ENCODE data around the gene EOGT.

The EOGT gene

DNA sequence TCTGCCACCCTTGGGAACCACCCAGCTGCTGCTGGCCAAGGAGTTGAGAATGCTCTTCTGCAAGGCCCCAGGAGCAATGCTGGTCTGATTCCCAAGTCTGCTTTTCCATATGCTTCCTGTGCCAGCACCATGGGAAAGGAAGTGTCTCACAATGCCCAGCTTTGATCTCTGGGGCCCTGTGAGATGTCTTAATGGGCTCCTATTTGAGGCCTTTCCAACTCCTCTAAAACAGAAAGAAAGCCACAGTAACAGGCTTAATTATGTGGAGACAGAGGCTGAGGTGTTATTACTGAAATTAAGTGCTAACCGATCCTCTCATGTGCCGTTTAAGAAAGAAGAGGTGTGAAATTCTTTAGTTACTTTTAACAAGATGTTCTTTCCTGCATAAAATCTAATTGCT lies 4.5 kb downstream of the EOGT start:
- DNase-seq, result no peak

DNA sequence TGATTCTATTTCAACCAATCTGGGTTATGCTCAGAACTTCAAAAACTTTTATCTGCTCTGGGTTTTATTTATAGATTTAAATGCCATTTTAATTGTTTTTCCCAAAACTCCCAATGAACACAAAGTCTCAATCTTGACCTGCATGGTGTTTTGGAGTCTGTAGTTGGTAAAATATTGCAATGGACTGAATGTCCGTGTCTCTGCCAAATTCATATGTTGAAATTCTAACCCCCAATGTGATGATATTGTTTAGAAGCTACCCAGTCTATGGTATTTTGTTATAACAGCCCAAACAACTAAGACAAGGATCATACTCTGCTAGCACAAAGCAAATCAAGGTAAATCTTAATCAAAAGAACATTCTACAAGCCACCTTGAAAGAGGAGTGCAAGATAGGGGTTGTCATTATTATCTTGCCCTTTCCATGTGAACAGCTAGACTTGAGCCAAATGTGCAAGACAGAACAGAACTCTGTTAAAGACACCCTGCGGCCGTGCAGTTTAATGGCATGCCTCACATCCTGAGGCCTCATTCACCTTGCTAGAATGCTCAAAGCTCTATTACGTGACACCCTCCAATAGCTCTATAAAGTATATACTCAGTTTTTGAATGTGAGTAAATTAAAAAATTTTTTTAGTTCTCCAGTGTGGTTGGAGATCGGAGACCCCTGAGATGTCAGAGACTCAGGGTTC lies 7.5 kb downstream of the EOGT start:
- no peak for DNase-seq

DNA sequence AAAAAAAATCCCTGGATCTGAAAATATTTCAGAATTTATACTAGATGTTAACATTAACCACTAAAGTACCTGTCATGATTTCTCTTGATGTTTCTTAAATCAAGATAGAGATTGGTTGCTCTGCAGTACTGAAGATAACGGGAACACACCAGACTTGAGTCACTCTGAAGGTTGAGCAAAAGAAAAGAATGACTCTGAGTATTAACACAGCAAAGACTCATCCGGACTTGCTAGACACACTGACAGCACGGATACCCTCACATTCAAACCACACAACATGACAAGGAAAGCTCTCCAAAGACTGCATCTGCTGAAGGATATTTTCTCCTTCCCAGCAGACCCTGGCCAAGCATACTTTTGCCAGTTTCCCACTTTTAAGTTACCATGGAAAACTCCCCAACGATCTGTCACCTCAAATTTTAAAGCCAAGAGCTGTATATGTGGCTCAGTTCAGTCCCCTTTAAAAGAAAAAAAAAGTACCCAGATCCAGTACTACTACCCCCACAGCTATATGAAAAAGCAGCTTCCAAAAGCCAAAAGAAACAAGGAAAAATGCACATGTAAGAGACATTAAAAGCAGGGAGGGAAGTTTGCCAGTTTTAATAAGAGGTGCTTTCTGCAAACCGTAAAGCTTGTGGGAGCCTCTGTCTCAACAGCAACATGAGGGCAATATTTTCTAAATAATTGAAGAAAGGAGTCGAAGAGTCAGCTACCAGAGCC lies 8.3 kb downstream of the EOGT start:
- DNase-seq, result no peak

DNA sequence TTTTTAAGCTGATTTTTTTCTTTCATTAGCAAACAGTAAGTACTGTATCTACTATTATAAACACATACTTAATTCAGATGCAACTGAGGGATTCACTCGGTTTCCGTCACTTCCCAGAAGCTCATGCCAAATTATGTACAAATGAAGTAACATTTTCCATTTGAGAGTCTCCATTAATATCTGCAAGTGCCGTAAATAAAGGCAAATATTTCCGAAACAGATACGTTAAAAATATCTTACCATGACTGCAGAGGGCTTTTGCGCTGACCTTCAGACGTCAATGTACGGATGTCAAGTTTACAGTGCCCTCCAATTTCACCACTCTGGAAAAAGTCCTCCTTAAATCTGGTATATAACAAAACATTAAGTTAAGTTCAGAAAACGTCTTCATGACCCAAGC lies 9.3 kb downstream of the EOGT start:
- DNase-seq, result no peak

DNA sequence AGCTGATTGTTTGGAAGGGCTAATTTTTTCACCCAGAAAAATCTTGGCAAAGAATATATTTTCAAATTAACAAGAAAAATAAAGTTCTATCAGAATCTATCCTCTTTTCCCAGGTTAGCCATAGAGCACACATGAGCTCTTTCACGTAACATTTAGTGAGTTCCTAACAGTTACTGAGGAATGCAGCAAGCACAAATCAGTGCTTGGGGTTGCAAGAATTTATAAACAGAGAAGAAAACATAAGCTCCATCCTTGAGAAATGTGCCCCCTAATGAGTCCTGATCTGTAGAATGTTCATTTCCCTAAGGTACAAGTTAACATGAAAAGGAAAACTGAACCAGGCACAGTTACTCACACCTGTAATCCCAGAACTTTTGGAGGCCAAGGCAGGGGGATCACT lies 13.9 kb downstream of the EOGT start:
- no peak for DNase-seq

DNA sequence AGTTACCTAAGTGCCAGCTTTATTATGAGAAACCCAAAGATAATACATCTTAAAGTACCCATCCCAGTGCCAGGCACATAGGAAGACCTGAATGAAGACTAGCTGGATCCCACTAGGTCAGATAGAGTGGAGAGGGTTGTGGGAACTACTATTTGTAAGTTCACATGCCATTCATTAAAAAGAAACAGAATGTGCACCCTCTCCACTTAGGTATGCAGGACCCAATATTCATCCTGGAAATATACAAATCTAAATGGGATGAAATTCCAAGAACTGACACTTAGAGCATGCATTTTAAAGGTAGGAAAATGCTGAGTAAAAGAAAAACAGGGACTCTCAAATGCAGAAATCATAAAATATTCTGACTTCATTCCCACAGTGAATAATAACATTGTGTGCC lies 14.3 kb downstream of the EOGT start:
- no peak for DNase-seq

DNA sequence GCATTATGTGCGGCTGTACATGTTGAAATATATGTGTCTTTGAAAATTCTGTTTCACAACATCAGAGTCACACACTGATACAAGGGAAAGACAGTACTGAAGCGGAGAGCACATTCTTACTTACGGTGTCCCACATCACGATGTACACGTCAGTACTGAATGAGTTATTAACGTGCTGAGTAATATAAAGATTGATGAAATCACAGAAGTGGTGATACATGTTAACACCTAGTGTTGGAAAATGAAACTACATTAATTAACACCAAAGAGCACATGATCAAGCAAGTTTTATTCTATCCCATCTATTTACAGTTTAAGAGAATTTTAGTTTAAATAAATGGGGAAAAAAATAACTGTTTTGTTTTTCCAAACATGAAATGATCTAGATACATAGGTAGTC lies 15.6 kb downstream of the EOGT start:
- no peak for DNase-seq

DNA sequence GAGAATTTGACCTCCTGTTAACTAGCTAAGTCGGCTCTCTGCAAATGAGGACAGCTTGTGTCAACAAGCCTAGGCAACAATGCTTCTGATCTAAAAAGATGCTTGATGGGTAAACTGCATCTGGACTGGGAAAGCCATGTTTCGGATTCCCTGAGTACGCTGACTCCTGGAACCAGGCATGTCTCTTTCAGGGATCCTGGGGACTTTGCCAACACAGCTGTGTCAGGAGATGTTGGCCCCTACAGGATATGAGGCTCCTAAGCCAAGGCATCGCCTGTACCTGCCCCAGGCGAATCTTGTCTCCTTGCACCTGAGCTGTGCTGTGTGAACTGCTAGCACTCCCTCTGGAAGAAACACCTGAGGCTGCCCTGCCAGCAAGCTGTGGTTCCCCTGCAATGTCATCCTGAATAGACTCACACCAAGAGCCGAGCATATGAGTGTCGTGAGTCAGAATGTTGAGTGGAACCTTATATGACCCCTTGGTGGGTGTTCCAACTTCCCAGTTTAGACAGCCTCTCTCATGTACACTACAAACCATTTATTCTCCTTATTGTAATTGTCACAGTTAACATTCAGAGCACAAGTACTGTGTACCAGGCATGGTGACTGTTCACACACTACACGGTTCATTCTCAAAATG lies 17.0 kb downstream of the EOGT start:
- DNase-seq, result no peak

DNA sequence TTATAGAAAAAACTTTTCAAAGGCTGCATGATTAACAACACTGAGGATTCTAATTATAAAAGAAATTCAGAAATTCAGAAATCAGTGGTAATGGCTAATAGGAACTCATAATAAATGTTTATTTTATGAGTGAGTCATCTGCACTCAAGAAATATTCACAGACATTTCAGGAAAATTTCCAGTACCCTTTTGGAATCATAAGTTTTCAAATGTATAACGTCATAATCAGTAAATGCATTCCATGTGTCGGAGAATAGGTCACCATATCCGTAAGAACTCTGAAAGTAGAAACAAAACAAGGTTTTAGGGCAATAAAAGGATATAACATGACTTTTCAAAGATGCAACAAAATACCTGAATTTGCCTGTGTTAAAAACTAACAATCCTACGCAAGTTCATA lies 24.7 kb downstream of the EOGT start:
- DNase-seq, result no peak

DNA sequence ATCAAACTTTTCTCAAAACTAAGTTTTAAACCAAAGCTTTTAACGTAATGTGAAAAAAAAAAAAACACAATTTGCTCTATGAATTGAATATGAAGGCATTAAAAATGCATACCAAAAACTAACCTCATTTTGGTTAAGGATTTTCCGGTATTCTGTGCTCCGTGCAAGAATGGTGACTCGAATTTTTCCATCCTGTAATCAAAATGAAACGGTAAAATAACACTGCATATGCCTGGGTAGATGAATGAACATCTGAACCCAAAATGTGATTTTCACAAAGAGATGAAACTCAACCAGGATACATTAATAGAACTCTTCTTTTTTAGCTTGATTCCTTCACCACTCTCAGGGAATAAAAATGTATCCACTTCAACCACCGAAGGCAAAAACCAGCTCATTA lies 26.2 kb downstream of the EOGT start:
- no peak for DNase-seq

DNA sequence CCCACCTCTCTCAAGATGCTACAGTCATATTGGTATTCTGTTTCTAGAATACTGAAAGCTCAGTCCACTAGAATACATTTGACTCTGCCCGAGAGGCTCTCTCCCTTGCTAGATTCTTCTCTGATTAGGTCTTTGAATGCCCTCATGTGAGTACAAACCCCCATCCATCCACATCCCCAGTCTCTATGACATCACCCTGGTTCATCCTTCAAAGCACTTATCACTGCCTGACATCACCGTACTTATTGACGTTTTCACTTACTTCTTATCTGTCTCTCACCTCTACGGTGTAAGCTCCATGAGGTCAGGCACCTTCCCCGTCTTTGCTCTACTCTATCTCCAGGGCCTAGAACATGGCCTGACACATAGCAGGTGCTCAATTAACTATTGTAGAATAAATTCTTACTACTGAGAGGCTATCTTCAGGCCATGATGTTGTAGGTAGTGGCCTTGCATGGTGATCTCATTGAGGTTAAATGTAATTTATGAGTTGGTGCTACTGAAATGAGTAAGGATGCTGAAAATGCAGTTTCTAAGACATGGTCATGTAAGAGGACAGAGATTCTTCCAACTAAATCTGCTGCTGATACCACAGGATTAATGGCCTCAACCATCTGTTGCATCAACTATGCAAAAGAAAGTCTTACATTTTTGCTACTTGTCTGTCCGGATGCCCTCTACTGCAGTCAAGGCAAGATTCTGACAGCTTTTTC lies 26.8 kb downstream of the EOGT start:
- no peak for DNase-seq

DNA sequence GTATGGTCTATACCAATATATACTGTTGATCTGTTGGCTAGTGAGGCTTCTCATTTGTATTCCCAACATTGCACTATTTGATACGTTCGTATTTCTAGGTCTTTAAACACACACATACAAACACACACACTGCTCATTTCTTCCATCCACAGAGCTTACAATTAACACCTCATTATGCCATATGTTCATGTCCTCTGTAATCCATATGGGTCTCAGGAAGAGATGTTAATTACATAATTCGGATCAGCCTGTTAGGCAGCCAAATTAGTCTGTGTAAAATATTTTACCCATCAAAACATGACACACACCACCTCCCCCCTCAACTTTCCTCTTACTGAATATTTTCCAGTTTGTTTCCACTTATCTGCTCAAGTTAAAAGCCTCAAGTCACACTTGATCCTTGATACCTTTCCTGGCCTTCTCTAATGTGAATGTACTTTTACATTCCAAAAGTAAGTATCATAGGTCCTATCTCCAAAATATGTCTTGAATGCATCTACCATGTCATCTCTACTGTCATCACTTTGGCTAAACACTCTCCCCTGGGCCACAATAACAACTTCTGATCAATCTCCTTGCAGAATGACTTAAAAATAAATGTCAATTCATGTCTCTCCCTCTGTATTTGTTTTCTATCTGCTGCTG lies 28.2 kb downstream of the EOGT start:
- DNase-seq, result no peak

DNA sequence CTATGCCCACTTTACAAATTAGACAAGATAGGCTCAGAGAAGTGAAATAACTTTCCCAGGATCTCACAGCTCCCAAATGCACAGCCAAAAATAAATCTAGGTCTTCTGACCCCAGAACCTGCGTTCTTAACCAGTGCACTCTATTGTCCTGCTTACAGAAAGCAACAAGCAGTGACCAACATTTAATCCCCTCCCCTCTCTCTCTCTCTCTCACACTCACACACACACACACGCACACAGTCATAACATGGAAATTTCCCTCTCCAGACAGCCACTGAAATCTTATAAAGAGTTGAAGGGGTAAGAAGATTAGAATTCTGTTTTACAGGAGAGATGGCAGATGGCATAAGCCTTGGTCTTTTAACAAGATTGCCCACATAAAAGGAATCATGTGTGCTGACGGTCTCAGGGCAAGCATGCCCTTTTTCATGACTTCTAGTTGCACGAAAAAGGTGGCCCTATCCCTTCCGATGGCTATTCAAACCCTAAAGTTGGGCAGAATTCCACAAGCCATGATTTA lies 29.4 kb downstream of the EOGT start:
- no peak for DNase-seq

DNA sequence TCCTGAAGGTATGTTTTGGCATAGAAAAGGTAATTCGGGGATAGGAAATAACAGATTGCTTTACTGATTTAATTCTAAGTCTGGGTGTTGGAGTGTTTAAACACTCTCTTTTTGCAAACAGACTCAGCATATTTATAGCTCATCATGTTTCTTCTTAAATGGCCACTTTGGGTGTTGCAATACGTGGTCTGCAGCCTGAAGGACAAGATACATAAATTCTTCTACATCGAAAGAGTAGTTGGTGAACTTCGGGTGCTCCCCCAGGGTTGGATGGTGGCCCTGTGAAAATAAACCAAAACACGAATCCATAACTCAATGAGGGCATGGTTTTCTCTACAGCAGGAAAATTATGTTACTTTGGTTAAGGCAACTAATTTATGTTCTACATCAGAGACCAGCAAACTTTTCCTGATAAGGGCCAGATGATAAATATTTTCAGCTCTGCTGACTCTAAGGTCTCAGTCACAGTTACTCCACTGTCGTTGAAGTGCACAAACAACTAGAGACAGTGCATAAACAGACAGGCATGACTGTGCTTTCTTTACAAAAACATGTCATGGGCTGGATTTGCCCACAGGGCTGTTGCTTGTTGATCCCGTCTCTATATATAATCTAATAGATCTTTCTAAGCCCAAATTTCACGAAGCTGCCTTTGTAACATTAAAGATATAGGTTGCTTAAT lies 35.9 kb downstream of the EOGT start:
- DNase-seq, result no peak

DNA sequence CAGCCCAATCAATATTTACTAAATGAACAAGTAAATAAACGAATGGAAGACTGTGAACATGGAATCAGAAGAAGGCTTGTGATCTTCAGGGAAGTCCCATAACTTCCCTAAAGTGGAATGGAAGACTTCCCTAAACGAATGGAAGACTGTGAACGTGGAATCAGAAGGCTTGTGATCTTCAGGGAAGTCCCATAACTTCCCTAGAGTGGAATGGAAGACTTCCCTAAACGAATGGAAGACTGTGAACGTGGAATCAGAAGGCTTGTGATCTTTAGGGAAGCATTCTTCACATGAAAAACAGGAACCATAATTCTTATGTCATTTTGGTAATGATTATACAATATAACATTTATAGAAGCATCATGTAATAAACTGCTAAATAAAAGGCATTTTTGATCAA lies 38.8 kb downstream of the EOGT start:
- no peak for DNase-seq

DNA sequence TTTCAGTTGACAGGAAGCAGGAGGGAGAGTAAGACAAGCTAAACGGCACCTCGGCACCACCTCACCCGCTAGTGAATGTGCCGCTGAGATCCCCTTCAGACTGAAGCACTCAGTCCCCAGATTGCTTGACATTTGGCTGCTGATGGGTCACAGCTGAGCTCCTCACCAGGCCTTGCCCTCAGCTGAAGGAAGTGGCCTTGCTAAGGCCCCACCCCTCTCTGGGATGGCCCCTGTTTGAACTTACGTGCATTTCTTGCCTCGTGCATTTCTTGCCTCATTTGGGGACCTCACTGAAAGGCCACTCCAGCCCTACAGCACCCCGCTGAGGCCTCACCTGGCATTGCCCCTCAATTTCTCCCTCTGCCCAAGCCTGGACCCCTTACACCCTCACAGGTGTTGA lies 39.8 kb downstream of the EOGT start:
- no peak for DNase-seq

DNA sequence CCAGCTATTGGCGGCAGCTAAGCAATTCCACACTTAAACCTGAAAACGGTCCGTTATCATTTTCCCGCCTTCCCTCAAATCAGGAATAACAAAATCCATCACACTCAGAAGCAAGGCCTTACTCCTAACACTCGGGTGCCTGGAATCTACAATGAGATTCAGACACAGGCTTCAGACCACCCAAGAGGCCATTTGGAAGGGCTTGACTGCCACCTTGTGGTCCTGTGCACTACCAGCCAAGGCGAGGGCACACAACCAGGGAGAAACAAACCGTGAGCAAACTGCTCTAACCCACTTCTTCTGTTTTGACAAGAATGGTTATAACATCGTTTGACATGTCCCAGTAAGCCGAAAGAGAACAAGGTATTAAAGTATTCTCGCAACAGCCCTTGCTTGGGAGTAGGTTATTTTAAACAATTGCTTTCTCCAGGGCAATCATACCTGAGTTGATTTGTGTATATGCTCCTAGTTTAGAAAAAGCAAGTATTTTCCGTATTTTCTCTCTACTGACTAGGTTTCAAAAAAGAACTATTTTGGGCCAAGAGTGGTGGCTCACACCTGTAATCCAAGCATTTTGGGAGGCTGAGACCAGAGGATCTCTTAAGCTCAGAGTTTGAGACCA lies 41.0 kb downstream of the EOGT start:
- DNase-seq, result peak; percentile 24

DNA sequence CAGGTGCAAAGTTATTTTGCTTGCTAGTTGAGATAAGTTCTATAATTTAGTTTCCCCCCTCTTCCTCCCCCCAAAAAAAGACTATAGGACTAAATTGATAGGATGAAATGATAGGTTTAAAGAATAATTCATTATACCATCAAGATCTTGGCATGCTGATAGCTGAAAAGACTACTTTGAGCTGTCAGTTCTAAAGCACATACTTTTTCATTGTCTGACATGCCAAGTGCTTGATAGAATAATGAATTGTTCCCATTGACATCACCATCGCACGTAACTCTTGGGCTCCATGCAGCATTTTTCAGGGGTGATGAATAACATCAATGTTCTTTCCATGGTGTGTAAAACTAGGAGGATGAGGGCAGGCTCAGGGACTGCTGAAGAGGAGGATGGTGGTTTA lies 48.8 kb downstream of the EOGT start:
- no peak for DNase-seq

DNA sequence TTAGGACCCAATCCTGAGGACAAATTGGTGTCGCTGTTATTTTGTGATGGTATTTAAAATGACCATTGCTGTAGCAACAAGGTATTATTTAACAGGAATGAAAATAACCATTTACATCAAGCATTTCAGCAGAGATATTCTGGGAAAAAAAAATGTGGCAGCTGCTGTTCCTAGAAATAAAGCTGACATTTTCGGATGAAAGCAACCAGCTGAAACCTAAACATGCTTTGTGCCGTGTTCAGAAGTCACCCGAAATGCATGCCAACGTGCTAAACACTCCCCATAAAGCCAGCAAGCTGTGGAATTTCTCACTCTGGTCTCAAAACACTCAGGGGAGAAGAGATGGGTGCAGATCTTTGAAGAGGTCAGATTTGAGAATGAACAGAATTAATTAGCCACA lies 49.6 kb downstream of the EOGT start:
- DNase-seq, result no peak

DNA sequence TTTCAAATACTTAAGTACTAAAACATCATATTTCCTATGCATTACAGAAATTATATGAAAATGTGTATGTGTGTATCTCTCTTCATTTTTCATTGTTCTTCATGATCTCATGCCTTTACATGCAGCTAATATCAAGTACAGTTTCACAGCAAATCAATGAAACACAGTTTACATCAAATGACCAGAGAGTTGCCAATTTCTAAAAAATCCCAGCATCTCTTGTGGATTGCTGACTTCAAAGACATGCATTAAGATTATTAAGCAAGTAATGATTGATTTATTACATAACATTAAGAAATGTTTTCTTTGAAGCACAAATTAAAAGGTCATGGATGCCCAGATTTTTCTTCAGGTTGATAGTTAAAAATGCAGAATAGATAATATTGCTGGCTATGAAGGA lies 50.1 kb downstream of the EOGT start:
- DNase-seq, result no peak

DNA sequence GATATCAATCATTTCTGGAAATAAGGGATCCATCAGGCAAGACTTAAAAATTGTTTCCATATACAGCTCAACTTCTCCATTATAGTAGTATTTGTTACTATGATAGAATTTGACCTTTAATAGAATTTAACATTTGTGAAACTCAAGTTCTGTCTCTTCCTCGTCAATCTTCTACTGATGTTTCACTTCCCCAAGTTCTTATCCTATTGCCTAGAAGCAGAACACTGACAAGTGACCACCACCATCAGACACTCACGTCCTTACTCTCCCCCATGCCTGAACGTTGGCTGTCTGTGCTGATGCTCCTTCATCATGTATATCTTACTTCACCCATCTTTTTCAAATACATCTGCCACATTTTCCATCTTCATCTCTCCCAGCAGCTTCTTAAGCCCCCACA lies 54.6 kb downstream of the EOGT start:
- no peak for DNase-seq

DNA sequence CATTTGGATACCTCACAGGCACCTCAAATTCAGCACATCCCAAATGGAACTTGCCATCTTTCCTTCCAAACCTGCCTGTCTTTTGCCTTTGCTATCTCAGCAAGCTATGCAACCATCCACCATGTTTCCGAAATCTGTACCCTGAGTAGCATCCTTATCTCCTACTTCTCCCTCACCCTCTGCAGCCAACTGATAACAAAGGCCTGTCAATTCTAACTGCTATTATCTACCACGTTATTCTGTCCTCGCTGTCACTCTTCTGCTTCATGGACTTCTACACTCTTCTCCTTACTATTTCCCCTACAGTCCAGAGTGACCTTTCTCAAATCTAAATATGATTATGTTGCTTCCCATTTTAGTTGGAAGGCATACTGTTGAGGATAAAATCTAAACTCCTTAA lies 55.6 kb downstream of the EOGT start:
- no peak for DNase-seq

Data from NCI-H1105 treated with DMSO at 0.1 percent for 48 hours (cell line).